Suprapubic skin (tissue), 3 donors: Measurements from ENCODE around the gene FAM110A.

Experiments used
- EP300 ChIP-seq: sonication (generic); formaldehyde crosslinking; IDR thresholded peaks from one replicate; pipeline ENCODE4 v1.6.1; 2017; ENCODE audit warnings: antibody characterized with exemption
- POLR2A ChIP-seq, 2 donors: fragments of 450-650 bp; IDR thresholded peaks; one replicate each; pipeline ENCODE4 v1.6.1; 2017; ENCODE audit warnings: antibody characterized with exemption in 2 of 2, mild to moderate bottlenecking in 2 of 2, moderate library complexity in 2 of 2
- TF ChIP-seq, protein P1 (sequence below), 2 donors: fragments of 200-600 bp in 1 of 2; fragments of 450-650 bp in 1 of 2; sonication (generic) in 1 of 2; IDR thresholded peaks; one replicate each; pipeline ENCODE4 v1.5.1; 2016 to 2019; ENCODE audit warnings: antibody characterized with exemption in 2 of 2, mild to moderate bottlenecking in 1 of 2, moderate library complexity in 1 of 2

DNA sequence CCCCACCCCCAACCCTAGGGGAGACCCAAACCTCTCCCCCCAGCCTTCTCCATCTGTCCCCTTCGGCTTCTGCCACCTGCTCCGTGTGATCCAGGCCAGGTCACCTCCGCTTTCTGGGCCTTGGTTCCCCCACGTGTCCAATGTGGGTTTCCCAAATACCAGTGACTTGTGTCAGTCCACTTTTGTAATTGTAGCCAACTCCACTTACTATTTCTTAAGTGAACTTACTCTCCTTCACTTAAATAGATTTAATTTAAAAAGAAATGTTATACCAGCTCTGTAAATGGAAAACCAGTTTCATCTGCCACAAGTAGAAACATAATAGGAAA lies 10.0 kb upstream of the FAM110A start:
- TF ChIP-seq, protein P1, sequence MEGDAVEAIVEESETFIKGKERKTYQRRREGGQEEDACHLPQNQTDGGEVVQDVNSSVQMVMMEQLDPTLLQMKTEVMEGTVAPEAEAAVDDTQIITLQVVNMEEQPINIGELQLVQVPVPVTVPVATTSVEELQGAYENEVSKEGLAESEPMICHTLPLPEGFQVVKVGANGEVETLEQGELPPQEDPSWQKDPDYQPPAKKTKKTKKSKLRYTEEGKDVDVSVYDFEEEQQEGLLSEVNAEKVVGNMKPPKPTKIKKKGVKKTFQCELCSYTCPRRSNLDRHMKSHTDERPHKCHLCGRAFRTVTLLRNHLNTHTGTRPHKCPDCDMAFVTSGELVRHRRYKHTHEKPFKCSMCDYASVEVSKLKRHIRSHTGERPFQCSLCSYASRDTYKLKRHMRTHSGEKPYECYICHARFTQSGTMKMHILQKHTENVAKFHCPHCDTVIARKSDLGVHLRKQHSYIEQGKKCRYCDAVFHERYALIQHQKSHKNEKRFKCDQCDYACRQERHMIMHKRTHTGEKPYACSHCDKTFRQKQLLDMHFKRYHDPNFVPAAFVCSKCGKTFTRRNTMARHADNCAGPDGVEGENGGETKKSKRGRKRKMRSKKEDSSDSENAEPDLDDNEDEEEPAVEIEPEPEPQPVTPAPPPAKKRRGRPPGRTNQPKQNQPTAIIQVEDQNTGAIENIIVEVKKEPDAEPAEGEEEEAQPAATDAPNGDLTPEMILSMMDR (IDR thresholded peaks at IDR 0.05) = no peak
- TF ChIP-seq POLR2A (IDR thresholded peaks at IDR 0.05) (no peak), EP300 (no peak)
